DLD1 (cell line): ENCODE data around the gene P2RY6.

Source experiments
- in situ Hi-C: cut with HindIII; loops from 2 replicates; pipeline ENCODE4 v1.10.0; 2017; ENCODE audit warnings: low sequenced_read_pairs

P2RY6 gene

GRCh38 chr11:73236854-73237253 is 35.3 kb upstream of the P2RY6 start:
- in situ Hi-C loops = no loop called here

GRCh38 chr11:73237471-73238290 is 34.5 kb upstream of the P2RY6 start:
- in situ Hi-C loops = no loop called here

GRCh38 chr11:73239111-73239521 is 33.0 kb upstream of the P2RY6 start:
- in situ Hi-C loops = no loop called here

- in situ Hi-C loops = loop anchor here (5.0 kb wide), 1 partner anchor 47 kb away; no protein-coding TSS in a partner anchor
Observed at GRCh38 chr11:73239571-73240189, 32.5 kb upstream of the P2RY6 start.

- in situ Hi-C loops = loop anchor here (5.0 kb wide), 1 partner anchor 48 kb away; no protein-coding TSS in a partner anchor
Observed at GRCh38 chr11:73240190-73240781, 31.9 kb upstream of the P2RY6 start.

GRCh38 chr11:73241300-73241699 is 30.8 kb upstream of the P2RY6 start:
- in situ Hi-C loops = loop anchor here (5.0 kb wide), 1 partner anchor 49 kb away; no protein-coding TSS in a partner anchor

- in situ Hi-C loops = loop anchor here (5.0 kb wide), 1 partner anchor 50 kb away; no protein-coding TSS in a partner anchor
Observed at GRCh38 chr11:73242251-73243092, 29.7 kb upstream of the P2RY6 start.

GRCh38 chr11:73243093-73243485 is 29.0 kb upstream of the P2RY6 start:
- in situ Hi-C loops = loop anchor here (5.0 kb wide), 1 partner anchor 51 kb away; no protein-coding TSS in a partner anchor

GRCh38 chr11:73244589-73245240 is 27.4 kb upstream of the P2RY6 start:
- in situ Hi-C loops = loop anchor here (5.0 kb wide), 1 partner anchor 52 kb away; no protein-coding TSS in a partner anchor

GRCh38 chr11:73245461-73245860 is 26.7 kb upstream of the P2RY6 start:
- in situ Hi-C loops = no loop called here

- in situ Hi-C loops = no loop called here
Observed at GRCh38 chr11:73246303-73246702, 25.8 kb upstream of the P2RY6 start.

- in situ Hi-C loops = no loop called here
Observed at GRCh38 chr11:73248526-73249185, 23.5 kb upstream of the P2RY6 start.

GRCh38 chr11:73249304-73249703 is 22.8 kb upstream of the P2RY6 start:
- in situ Hi-C loops = no loop called here

GRCh38 chr11:73249853-73250783 is 22.0 kb upstream of the P2RY6 start:
- in situ Hi-C loops = no loop called here

GRCh38 chr11:73252577-73253191 is 19.5 kb upstream of the P2RY6 start:
- in situ Hi-C loops = no loop called here

- in situ Hi-C loops = no loop called here
Observed at GRCh38 chr11:73257342-73258103, 14.6 kb upstream of the P2RY6 start.
